ENCODE measurements around the gene EID1. TPM values are rescaled to one million over a fixed set of nuclear protein-coding genes. Genes with fewer than 3 reads are reported as not detected.

Gene EID1
- total RNA-seq, 2 experiments from 2014 or later, result 41.0 to 45.3 TPM

DNA sequence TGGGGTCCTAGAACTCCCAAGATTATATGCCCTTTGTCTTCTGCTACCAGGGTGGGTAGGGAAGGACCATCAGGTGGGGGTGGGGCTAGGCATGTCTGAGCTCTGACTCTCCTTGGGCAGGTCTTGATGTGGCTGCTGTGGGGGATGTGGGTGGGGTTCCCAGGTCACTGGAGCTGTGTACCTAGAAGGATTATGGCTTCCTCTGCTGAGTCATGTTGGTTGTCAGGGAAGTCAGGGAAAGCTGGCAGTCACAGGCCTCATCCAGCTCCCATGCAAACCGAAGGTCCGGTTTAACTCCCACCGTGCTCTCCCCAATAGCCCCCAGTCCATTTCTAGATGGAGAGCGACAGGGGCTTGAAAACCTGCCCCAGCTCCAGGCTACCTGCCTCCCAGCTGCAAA lies 35.2 kb downstream of the EID1 start:
- no peak for TF ChIP-seq CTCF (IDR thresholded peaks at IDR 0.05)
- CTCF ChIA-PET, result no interaction called here

DNA sequence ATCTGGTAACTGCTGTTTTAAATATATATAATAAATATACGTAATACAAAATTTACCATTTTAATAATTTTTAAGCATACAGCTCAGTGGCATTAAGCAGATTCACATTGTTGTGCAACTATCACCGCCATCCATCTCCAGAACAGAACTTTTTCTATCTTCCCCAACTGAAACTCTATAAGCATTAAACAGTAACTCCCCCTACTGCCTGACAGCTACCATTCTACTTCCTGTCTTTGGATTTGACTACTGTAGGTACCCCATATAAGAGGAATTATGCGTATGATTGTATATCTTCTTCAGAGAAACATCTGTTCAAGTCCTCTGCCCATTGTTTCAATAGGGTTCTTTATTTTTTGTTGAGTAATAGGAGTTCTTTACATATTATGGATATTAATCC lies 36.8 kb downstream of the EID1 start:
- no peak for DNase-seq
- no peak overlapping the region for H3K4me3 ChIP-seq (ENCODE audit: low read length)
- H3K27me3 Mint-ChIP-seq, result peaks cover 28% of the 10 kb centered on the region
- H3K9me3 ChIP-seq (ENCODE audit: control insufficient read depth in 1 of 2, insufficient read depth in 1 of 2, low read length in 2 of 2), result no peaks in the 10 kb centered on the region
- no peak overlapping the region for H3K4me3 Mint-ChIP-seq
- no peaks in the 10 kb centered on the region for H3K4me1 ChIP-seq (ENCODE audit: insufficient read depth, low read length)
- ChIA-PET POLR2A (no interaction called here), CTCF (interaction anchor here (1.1 kb wide), 1 partner anchor 61 kb away, joined by 3 read pairs; no protein-coding TSS in a partner anchor)
- no peak overlapping the region for H3K27ac Mint-ChIP-seq
- TF ChIP-seq CTCF (IDR thresholded peaks at IDR 0.05), result no peak
- no peaks in the 10 kb centered on the region for H3K36me3 ChIP-seq (ENCODE audit: insufficient read depth, low read length)
- no peaks in the 10 kb centered on the region for H3K4me1 Mint-ChIP-seq (ENCODE audit: low read depth)
- H3K9me3 Mint-ChIP-seq, result no peaks in the 10 kb centered on the region
- H3K27me3 ChIP-seq (ENCODE audit: control insufficient read depth in 1 of 2, insufficient read depth in 2 of 2, low read length in 2 of 2), result peaks cover 4 to 17% of the 10 kb centered on the region in 2 experiments
- no peak overlapping the region for H3K27ac ChIP-seq (ENCODE audit: low read depth in 1 of 2, low read length in 2 of 2)
- no peak for ATAC-seq (ENCODE audit: poor library complexity)
- H3K36me3 Mint-ChIP-seq (ENCODE audit: low read depth), result no peaks in the 10 kb centered on the region
- intact Hi-C loops (cut with DNase I, micrococcal nuclease), result no loop called here

More for the DNA sequence above, 35.2 kb downstream of the EID1 start:
- POLR2A ChIA-PET, result no interaction called here
- DNase-seq, result no peak
- peaks cover 4 to 15% of the 10 kb centered on the region in 2 experiments for H3K27me3 ChIP-seq (ENCODE audit: control insufficient read depth in 1 of 2, insufficient read depth in 2 of 2, low read length in 2 of 2)
- H3K36me3 Mint-ChIP-seq (ENCODE audit: low read depth), result no peaks in the 10 kb centered on the region
- H3K4me1 Mint-ChIP-seq (ENCODE audit: low read depth), result no peaks in the 10 kb centered on the region
- no peak overlapping the region for H3K4me3 Mint-ChIP-seq
- H3K9me3 ChIP-seq (ENCODE audit: control insufficient read depth in 1 of 2, insufficient read depth in 1 of 2, low read length in 2 of 2), result no peaks in the 10 kb centered on the region
- no peaks in the 10 kb centered on the region for H3K36me3 ChIP-seq (ENCODE audit: insufficient read depth, low read length)
- H3K4me3 ChIP-seq (ENCODE audit: low read length), result no peak overlapping the region
- ATAC-seq (ENCODE audit: poor library complexity), result no peak
- H3K9me3 Mint-ChIP-seq, result no peaks in the 10 kb centered on the region
- no peak overlapping the region for H3K27ac Mint-ChIP-seq
- H3K4me1 ChIP-seq (ENCODE audit: insufficient read depth, low read length), result no peaks in the 10 kb centered on the region
- H3K27me3 Mint-ChIP-seq, result peaks cover 19% of the 10 kb centered on the region
- no peak overlapping the region for H3K27ac ChIP-seq (ENCODE audit: low read depth in 1 of 2, low read length in 2 of 2)
- intact Hi-C loops (cut with DNase I, micrococcal nuclease), result no loop called here

DNA sequence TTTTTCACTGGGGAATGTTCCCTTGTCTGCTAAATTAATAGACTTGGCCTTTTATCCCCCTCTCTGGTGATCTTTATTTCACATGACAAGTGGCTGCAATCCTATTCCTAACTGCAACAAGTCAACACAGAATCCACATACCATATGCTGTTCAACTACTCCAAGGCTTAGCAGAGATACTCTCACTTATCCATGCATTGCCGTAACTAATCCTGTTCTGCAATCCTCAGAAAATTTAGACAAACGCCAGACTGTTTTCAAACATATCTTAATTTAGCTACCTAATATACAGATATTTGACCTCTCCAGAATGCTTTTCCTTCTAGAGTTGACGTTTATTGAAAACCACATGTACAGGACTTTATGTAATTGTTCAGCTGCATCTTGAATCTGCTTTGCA lies 37.9 kb downstream of the EID1 start:
- Mint-ChIP-seq H3K9me3 (no peaks in the 10 kb centered on the region), H3K27me3 (peaks cover 33% of the 10 kb centered on the region), H3K4me3 (no peak overlapping the region), H3K27ac (no peak overlapping the region), H3K4me1 (ENCODE audit: low read depth) (no peaks in the 10 kb centered on the region), H3K36me3 (ENCODE audit: low read depth) (no peaks in the 10 kb centered on the region)
- intact Hi-C loops (cut with DNase I, micrococcal nuclease), result no loop called here
- Histone ChIP-seq H3K4me1 (ENCODE audit: insufficient read depth, low read length) (no peaks in the 10 kb centered on the region), H3K27me3 (ENCODE audit: control insufficient read depth in 1 of 2, insufficient read depth in 2 of 2, low read length in 2 of 2) (peaks cover 4 to 18% of the 10 kb centered on the region in 2 experiments), H3K27ac (ENCODE audit: low read depth in 1 of 2, low read length in 2 of 2) (no peak overlapping the region), H3K36me3 (ENCODE audit: insufficient read depth, low read length) (no peaks in the 10 kb centered on the region), H3K9me3 (ENCODE audit: control insufficient read depth in 1 of 2, insufficient read depth in 1 of 2, low read length in 2 of 2) (no peaks in the 10 kb centered on the region), H3K4me3 (ENCODE audit: low read length) (no peak overlapping the region)
- no peak for DNase-seq
- ATAC-seq (ENCODE audit: poor library complexity), result no peak
- ChIA-PET CTCF (interaction anchor here (1.1 kb wide), 1 partner anchor 60 kb away, joined by 3 read pairs; no protein-coding TSS in a partner anchor), POLR2A (no interaction called here)
- no peak for TF ChIP-seq CTCF (IDR thresholded peaks at IDR 0.05)

Data from CD4-positive, alpha-beta T cell (primary cell).